ENCODE measurements around the gene USP31.

DNA sequence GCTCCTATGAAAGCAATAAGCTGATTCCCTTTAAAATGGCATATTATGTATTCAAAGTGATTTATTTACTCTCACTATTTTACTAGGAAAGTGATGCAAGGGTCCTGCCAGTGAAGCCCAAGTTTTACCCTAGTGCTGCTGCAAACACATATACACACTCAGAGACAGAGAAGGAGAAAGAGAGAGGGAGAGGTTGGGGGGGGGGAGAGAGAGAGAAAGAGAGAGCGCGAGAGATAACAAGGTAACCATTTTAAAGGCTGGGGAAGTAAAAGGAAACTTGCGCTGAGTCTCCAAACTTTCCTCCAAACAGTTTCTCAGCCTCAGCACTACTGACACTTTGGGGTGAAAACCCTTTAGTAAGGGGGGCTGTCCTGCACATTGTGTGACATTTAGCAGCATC lies 5.9 kb downstream of the USP31 start:
- TF ChIP-seq EP300 (IDR thresholded peaks at IDR 0.05; ENCODE audit: borderline replicate concordance) (no peak), REST (IDR thresholded peaks at IDR 0.05; ENCODE audit: low read depth) (no peak), YY1 (IDR thresholded peaks at IDR 0.05; ENCODE audit: low read depth) (no peak), EGR1 (IDR thresholded peaks at IDR 0.05) (no peak), FOXM1 (IDR thresholded peaks at IDR 0.05; ENCODE audit: borderline replicate concordance, low read depth) (no peak)
- TF ChIP-seq, protein P1, sequence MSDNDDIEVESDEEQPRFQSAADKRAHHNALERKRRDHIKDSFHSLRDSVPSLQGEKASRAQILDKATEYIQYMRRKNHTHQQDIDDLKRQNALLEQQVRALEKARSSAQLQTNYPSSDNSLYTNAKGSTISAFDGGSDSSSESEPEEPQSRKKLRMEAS (IDR thresholded peaks at IDR 0.05): no peak
